ENCODE measurements around the gene JAG2.
A peak's percentile ranks its signal among the peaks of the same experiment; 100 is the strongest.

JAG2 gene

DNA sequence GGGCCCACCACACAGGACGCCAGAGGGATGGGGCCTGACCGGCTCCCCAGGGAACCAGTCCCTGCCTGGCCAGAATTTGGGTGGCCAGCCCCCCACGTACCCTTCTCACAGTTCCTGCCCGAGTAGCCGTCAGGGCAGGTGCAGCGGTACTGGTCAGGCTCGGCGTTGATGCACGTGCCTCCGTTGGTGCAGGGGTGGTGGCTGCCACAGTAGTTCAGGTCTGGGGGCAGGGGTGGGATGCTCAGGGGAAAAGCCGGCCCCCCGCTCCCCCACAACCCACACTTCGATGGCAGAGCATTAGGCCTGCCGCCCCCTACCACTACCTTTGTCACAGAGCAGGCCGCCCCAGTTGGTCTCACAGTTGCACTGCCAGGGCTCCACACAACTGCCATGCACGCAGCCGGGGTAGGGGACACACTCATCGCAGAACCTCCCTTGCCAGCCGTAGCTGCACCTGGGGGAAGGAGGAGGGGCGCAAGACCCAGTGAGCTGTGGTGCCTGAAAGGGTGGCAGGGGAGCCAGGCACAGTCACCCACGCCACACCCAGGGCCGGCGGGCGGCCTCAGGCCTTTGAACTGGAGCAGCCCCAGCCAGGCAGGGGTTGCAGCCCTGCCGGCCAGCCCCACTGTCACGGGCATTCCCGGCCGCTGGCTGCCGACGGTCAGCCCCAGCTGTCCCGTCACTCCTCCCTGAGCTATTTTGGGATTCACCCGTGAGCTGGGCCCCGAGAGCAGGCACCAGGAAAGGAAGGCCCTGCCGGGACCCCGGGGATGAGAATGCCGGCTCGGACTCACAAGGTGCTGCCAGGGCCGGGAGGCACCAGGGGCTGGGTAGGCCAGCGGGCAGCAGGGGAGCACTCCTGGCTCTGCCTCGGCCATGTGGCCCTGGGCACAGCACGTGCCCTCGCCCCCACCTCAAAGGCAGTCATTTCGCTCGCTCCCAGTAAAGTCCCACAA lies 16.5 kb downstream of the JAG2 start:
- DNase-seq = no peak

DNA sequence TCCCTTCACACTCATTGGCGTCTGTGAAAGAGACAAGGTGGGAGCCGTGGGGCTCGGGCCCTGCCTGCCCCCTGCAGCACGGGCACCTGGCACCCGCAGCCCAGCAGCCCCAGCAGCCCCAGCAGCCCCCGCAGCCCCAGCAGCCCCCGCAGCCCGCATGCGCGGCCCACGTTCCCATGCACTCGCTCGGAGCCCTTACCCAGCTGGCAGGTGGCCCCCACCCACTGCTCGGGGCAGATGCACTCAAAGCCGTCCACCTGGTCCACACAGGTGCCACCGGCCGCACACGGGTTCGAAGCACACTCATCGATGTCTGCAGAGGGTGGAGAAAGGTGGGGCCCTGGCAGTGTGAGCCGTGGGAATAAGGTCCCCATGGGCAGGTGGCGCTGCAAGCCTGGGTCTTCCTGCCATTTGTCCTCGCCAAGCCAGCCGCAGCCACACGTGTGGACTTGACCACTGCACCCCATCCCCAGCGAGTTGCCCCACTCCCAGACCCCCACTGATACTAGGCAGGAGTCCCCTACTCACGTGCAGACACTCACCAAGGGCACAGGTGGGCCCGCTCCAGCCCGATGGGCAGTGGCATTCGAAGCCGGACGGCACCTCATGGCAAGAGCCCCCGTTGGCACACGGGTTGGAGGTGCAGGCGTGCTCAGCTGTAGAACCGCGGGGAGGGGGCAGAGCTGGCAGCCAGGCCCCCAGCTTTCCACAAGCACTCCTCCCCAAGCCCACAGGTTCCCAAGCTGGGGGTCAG lies 17.3 kb downstream of the JAG2 start:
- DNase-seq = no peak

DNA sequence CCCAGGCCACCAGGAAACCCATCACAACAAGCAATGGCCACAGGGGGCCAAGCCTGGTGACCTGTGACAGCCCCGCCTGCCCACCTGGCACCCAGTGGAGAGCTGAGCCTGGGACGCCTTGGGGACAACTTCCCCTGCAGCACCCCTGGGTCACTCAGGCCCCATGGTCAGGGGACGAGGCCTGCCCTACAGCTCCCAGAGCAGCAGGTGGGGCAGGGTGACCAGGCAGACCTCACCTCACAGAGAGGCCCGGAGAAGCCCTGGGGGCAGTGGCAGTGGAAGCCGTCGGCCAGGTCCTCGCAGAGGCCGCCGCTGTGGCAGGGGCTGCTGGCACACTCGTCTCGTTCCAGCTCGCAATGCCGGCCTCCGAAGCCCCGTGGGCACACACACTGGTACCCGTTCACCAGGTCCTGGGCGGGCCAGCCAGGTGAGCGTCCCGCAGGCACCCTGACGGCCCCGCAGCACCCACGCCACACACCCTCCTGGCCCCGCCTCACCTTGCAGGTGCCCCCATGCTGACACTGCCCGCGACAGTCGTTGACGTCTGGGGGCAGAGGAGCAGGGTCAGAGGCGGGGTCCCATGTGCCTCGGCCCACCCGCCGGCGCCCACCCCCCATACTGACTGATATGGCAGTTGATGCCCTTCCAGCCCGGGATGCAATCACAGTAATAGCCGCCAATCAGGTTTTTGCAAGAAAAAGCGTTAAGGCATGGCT lies 18.1 kb downstream of the JAG2 start:
- DNase-seq = no peak

DNA sequence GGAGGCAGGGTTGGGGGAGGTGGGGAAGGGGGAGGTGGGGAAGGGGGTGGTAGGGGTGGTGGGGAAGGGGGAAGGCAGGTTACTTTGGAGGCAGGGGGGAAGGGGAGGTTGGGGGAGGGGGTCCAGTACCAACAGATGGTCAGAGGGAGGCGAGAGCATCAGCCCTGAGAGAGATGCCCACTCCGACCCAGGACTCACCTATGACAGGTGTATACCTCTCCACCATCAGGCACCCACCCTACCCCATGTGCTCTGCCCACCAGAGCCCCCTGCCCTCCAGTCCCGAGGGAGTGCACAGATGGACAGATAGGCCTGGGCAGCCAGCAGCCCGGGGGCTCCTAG lies 18.6 kb downstream of the JAG2 start:
- no peak for DNase-seq

DNA sequence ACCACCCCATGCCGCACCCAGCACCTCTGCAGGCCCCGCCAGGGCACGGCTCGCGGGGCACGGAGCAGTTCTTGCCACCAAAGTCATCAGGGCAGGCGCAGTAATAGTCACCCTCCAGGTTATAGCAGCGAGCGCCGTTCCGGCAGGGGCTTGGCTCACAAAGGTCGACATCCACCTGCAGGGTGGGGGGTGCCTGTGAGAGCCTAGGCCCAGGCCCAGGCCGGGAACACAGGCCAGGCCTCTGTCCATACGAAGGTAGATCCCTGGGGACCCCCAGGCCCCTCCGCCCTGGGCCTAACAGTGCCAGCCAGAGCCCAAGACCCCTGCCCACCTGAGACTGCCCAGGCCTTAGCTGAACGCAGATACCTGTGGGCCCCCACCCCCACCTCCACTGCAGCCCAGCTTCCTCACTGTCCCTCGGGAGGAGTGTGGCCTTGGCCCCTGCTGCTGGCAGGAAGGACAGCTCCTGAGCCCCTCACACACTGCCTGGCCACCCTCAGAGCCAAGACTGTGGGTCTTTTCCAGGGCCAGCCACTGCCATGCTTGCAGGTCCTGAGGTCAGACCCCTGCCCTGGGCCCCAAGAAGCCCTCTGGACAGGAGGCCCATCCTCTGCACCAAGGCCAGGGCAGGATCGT lies 19.3 kb downstream of the JAG2 start:
- DNase-seq = no peak

DNA sequence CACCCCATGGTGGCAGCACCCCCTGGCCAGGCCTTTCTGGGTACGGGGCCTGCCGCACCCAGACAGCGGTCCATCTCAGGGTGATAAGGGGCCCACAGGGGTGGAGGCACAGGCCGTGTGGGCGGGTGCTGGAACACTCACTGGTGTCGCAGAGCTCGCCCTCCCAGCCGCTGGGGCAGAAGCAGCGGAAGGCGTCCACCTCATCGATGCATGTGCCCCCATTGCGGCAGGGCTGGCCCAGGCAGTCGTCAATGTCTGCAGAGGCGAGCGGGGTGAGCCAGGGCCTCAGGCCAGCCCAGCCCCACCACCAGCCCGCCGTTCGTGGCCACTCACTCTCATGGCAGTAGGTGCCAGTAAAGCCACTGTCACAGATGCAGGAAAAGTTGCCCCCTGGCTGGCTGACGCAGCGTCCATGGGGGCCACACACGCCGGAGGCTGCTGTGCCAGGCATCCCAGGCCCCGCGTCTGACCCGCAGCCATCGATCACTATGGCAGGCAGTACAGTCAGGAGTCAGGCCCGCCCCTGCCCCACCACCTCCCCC lies 19.9 kb downstream of the JAG2 start:
- DNase-seq = no peak

DNA sequence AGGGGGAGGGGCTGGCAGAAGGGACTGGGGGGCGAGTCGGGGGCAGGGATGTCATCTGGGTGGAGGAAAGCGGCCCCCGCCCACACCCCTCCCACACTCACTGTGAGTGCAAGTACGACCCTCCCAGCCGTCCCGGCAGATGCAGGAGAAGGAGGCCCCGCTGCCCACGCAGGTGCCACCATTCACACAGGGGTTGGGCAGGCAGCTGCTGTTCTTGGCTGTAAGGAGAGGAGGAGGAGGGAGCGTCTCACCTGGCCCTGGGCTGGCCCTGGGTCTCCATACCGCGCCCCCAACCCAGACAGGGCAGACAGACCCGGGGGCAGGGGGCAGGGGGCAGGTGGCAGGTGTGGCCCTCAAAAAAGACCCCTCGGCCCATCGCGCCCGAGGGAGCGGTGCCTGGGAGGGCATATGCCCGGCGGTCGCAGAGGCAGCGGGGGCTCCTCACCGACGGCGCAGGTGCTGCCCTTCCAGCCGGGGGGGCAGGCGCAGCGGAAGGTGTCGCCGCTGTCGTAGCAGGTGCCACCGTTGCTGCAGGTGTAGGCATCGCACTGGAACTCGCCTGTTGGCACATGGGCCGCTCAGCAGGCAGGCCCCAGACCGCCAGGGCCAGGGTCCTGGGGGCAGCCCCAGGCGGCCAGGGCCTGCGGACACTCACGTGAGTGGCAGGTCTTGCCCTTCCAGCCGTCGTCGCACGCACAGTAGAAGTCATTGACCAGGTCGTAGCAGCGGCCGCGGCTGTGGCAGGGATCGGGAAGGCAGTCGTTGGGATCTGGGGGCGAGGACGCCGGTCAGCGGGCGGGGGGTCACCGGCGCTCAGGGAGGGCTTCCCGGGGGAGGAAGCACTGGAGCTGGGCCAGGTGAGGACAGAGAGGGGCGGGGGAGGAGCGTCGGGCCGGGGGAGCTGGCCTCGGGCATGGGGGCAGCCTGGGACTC lies 20.6 kb downstream of the JAG2 start:
- no peak for DNase-seq

DNA sequence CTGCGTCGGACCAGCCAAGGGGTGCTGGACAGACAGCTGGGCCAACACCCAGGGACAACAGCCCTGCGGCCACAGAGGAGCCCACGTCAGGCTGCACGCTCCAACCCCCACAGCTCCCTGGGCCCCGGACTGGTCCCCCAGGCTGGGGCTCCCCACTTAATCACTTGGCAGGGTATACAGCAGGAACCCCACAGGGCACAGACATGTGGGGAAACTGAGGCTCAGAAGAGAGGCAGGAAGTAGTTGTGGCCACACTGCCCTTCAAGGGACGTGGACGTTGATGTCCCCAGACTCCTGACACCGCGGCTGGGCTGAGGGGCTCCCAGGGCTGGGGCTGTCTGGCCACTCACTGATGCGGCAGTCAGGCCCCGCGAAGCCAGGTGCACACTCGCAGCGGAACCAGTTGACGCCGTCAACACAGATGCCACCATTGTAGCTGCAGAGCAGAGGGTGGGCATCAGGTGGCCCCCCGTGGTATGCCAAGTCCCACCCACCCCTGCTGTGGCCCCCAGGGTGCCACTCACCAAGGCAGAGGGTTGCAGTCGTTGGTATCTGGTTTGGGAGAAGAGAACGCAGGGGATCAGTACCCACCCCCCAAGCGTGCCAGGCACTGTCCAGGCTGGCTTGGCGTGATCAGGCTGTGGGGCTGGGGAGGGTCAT lies 21.5 kb downstream of the JAG2 start:
- no peak for DNase-seq

DNA sequence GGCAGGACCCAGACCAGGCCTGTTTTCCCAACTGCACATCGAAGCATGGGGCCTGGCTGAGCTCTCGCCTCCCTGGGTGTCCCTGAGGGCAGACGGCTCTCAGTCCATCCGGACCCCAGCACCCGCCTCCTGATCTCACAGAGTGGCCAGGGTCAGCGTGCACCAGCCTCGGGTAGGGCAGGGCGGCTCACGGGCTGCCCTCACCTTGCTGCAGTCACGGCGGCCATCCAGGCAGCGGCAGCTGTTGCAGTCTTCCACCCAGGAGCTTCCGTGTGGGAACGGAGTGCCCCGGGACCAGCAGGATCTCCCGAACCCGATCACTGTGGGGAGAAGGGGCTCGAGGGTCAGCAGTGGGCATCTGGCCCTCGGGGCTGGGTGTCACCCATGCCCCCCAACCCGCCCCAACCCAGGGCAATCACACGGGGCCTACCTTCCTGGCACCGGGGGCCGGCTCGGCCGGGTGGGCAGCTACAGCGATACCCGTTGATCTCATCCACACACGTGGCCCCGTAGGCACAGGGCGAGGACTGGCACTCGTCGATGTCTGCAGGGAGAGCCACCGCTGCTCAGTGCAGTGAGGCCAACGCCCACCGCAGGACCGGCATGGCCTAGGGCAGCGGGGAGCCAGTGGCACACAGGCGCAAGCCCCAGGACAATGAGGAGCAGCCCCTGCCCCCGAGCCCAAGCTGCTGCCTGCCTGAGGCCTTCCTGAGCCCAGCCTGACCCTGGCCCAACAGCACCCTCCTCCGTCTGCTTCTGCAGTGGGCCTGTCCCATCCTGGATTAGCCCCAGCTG lies 22.2 kb downstream of the JAG2 start:
- DNase-seq = no peak

DNA sequence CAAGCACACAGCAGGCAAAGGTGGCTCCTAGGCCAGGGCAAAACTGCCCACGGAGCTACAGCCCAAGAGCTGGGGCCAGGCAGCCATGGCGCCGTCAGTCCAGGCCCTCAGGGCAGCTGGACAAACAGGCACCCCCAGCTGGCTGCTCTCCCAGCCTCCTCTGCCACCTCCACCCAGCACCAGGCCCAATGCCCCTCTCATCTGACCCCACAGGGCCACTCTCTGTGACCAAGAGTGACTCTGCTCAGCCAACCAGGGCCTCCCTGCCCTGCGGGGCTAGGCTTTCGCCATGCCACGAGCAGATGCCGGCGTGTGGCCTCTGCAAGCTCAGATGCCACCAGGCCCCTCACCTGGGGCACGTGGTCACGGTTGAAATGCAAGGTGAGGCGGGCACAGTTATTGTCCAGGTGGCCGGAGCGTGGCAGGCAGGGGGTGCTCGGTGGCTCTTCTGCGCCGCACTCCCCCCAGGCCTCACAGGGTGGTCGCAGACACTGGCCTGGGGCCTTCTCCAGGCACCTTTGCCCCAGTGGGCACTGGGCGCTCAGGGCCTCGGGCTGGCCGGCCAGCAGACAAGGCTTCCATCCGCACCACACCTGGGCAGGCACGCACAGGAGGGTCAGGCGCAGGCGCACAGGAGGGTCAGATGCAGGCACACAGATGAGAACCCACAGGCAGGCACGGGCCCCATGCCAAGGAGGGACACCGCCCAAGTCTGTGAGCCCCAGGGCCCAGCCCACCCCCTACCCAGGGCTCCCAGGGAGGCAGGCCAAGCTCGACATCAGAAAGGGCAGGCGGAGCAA lies 23.0 kb downstream of the JAG2 start:
- peak in 1 of 58 donors; percentile 27 for DNase-seq

DNA sequence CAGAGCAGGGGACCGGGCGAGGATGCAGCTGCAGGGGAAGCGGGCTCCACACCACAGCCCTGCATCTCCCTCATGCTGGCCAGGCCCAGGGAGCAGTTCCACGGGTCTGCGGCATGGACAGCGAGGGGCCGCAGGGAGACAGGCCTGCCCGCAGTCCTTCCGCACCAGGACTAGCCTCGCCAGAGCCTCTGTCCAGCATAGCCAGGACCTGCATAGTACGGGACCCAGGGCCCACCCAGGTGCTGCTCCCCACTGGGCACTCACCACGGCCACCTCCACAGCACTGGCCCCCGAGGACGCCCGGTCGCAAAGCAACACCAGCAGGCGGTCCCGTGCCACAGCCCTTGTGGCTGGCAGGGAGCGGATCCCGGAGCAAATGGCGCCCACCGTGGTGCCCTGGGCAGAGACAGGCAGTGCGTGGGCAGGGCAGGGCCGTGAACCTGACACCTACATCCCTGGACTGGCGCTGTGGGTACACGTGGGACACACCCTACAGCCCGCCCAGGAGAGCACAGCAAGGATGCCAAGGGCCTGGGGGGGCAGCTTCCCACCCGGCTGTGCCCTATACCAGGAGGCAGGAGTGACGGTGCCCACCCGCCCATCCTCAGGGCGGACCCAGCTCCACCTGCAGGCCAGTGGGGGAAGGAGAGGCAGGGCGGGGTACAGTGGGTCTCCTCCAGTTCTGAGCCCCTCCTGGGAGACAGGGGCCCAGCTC lies 23.8 kb downstream of the JAG2 start:
- DNase-seq = no peak

DNA sequence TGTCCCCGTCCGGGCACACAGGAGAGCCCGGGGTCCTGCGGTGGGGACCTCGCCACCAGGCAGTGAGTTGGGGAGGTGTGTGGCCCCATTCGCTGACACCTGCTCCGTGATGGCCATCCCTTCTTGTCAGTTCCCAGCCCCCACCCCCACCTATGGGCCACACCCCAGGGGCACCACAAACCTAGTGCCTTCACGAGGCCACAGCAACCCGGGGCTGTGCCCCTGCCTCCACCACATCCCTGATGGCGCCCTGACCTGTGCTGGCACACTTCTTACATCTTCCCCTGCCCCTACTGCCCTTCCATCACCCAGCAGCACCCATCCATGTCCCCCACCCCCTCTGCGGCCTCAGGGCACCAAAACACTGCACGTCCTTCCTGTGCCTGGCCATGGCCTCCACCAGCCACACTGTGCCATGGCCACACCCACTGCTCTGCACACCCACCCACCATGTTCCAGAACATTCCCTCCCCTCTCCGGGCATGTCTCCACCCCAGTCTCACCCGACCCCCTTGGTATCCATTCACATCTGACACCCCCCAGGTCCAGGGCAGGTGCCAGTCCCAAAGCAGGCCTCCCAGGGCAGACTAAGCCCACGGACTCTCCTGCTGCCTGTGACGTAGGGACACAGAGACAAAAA lies 24.4 kb downstream of the JAG2 start:
- DNase-seq = no peak

DNA sequence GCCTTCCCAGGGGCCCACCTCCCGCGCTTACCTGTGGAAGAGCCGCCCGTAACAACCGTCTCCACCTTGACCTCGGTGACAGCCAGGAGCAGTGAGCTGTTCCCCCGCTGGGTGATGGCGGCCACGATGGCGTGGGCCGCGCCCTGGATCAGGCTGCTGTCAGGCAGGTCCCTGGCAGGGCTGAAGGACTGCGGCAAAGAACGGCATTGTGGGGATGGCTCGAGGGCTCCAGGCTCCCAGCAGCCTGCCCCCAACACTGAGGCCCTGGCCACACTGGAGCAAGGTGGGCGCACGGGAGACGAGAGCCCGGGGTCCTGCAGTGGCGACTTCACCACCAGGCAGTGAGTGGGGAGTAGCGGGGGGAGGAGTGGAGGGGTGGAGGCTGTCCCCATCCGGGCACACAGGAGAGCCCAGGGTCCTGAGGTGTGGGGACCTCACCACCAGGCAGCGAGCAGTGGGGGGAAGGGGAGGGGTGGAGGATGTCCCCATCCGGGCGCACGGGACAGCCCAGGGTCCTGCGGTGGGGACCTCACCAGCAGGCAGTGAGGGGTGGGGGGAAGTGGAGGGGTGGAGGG lies 25.0 kb downstream of the JAG2 start:
- no peak for DNase-seq

DNA sequence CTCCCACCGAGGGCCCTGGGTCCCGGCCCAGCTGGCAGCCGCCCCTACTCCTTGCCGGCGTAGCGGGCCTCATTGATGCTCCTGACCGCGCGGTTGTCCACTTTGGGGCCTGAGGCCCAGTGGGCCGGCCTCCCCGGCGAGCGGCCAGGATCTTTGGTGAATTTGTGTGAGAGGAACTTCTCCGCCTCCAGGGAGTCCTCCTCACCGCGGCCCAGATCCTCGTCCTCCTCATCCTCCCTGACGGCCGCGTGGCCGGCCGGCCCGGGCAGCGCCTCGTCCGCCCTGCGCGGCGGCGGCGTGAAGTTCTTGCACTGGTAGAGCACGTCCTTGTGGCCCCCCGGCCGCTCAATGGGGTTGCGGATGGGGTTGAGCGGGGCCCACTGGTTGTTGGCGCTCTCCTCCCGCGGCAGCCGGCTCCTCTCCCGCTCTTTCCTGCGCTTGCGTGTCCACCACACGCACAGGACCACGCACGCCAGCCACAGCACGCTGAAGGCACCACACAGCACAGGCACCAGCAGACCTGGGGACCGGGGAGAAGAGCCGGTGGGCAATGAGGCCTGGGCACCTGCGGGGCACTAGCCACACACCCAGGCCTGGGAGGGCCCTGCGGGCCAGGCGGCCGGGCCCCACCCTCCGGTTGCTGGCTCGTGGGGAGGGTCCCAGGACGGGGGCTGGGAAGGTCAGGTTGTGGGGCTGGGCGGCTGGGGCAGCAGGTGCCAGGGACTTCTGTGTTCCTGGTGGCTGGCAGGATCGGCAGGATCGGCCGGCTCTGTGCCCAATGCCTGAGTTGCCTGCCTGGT lies 25.7 kb downstream of the JAG2 start:
- no peak for DNase-seq

All from anterior cingulate cortex (tissue), 58 donors.